Keratinocyte (primary cell): ENCODE measurements around the gene MVB12B. TPM values are rescaled to one million over a fixed set of nuclear protein-coding genes. Genes with fewer than 3 reads are reported as not detected.

Experiments
- DNase-seq: peaks from one replicate; pipeline ENCODE4 v3.0.0-alpha.2; 2011; ENCODE audit warnings: low read depth, missing footprints, low spot score
- FAIRE-seq: peaks from 2 replicates; lab custom pipeline; 2011; peaks lifted over from hg19 to GRCh38; lab: Jason Lieb, UNC
- H2AFZ ChIP-seq: 2 replicates; pipeline ENCODE4 v1.6.0; 2012; ENCODE audit warnings: low read length, control low read depth, inconsistent platforms; ENCODE audit not compliant: control insufficient read depth
- H3K27ac ChIP-seq: 2 replicates; pipeline ENCODE4 v1.5.1; 2011; ENCODE audit warnings: low read length; ENCODE audit not compliant: control insufficient read depth, insufficient read depth
- H3K27me3 ChIP-seq: 3 replicates; pipeline ENCODE4 v1.6.0; 2011; ENCODE audit warnings: low read length; ENCODE audit not compliant: control insufficient read depth, insufficient read depth; ENCODE audit errors: extremely low read depth
- H3K36me3 ChIP-seq, 2 experiments: 2 replicates in 1 of 2; 3 replicates in 1 of 2; pipeline ENCODE4 v1.5.1; 2011; ENCODE audit warnings: low read length in 2 of 2, mild to moderate bottlenecking in 1 of 2; ENCODE audit not compliant: control insufficient read depth in 2 of 2, insufficient read depth in 2 of 2; ENCODE audit errors: extremely low read depth in 1 of 2
- H3K4me1 ChIP-seq: 3 replicates; pipeline ENCODE4 v1.5.1; 2011; ENCODE audit warnings: low read length; ENCODE audit not compliant: control insufficient read depth, insufficient read depth; ENCODE audit errors: extremely low read depth
- H3K4me2 ChIP-seq: 3 replicates; pipeline ENCODE4 v1.6.0; 2011; ENCODE audit warnings: low read depth, low read length; ENCODE audit not compliant: control insufficient read depth, insufficient read depth; ENCODE audit errors: extremely low read depth
- H3K4me3 ChIP-seq, 3 experiments: fragments of 200-600 bp in 1 of 3; sonication (generic) in 1 of 3; 2 replicates in 2 of 3; 3 replicates in 1 of 3; pipeline ENCODE4 v1.5.1; 2011 to 2016; ENCODE audit warnings: low read length in 3 of 3, mild to moderate bottlenecking in 3 of 3, control low read depth in 2 of 3, inconsistent platforms in 1 of 3, low read depth in 1 of 3, mixed read lengths in 1 of 3, mixed run types in 1 of 3, moderate library complexity in 1 of 3; ENCODE audit not compliant: control insufficient read depth in 2 of 3, insufficient read depth in 2 of 3; ENCODE audit errors: extremely low read depth in 1 of 3
- H3K79me2 ChIP-seq: 2 replicates; pipeline ENCODE4 v1.6.0; 2012; ENCODE audit warnings: low read length; ENCODE audit not compliant: control insufficient read depth, insufficient read depth
- H3K9ac ChIP-seq: 3 replicates; pipeline ENCODE4 v1.6.0; 2011; ENCODE audit warnings: low read length; ENCODE audit not compliant: control insufficient read depth, insufficient read depth; ENCODE audit errors: extremely low read depth
- H3K9me1 ChIP-seq: 3 replicates; pipeline ENCODE4 v1.6.0; 2011; ENCODE audit warnings: low read length; ENCODE audit not compliant: control insufficient read depth, insufficient read depth; ENCODE audit errors: extremely low read depth
- H3K9me3 ChIP-seq: 2 replicates; pipeline ENCODE4 v1.5.1; 2012; ENCODE audit warnings: low read depth, low read length; ENCODE audit not compliant: control insufficient read depth
- H4K20me1 ChIP-seq: 3 replicates; pipeline ENCODE4 v1.6.0; 2011; ENCODE audit warnings: low read length; ENCODE audit not compliant: control insufficient read depth, insufficient read depth; ENCODE audit errors: extremely low read depth
- CTCF ChIP-seq, 3 experiments: IDR thresholded peaks in 1 of 3; conservative IDR thresholded peaks in 1 of 3; optimal IDR thresholded peaks in 1 of 3; 2 replicates in 2 of 3; 3 replicates in 1 of 3; pipeline versions ENCODE3 to v1.5.1; 2011; ENCODE audit warnings: low read length in 3 of 3, mild to moderate bottlenecking in 3 of 3, moderate library complexity in 2 of 3, control low read depth in 1 of 3, inconsistent platforms in 1 of 3; ENCODE audit not compliant: insufficient read depth in 2 of 3; ENCODE audit errors: extremely low read depth in 1 of 3
- EZH2 ChIP-seq: IDR thresholded peaks from one replicate; pipeline ENCODE4 v1.6.1; 2012; ENCODE audit warnings: inconsistent platforms, mild to moderate bottlenecking, low read length, moderate library complexity
- dilution Hi-C: fragments of 300-500 bp; cut with MboI; formaldehyde crosslinking; loops from one replicate; pipeline ENCODE4 v1.7.0; 2020; ENCODE audit warnings: low sequenced_read_pairs; ENCODE audit not compliant: extremely low pct_ligation_motif_present
- polyA plus RNA-seq, 5 experiments: library from polyadenylated mRNA; depleted of rRNA in 3 of 5; stranded (reverse) in 3 of 5; stranded (forward) in 1 of 5; unstranded in 1 of 5; fragments of >200 nt; gene quantifications; 1 replicate in 1 of 5; 2 replicates in 3 of 5; 3 replicates in 1 of 5; pipeline versions ENCODE4 v1.2.1 to v1.2.3, GENCODE V29; 2011 to 2012; ENCODE audit warnings: missing spikeins in 2 of 5, low read depth in 1 of 5, low replicate concordance in 1 of 5

The MVB12B gene
- polyA plus RNA-seq, 1 donor (not counting 4 experiments of a cell fraction or from before 2014, with no cell fraction given), result 1.2 TPM

- Histone ChIP-seq H3K9me3 (no peaks in the 10 kb centered on the region), H2AFZ (no peak overlapping the region), H3K27me3 (no peaks in the 10 kb centered on the region), H3K4me3 (no peak overlapping the region), H3K4me1 (peaks cover 7% of the 10 kb centered on the region), H3K27ac (no peak overlapping the region), H3K9ac (no peak overlapping the region), H3K9me1 (no peaks in the 10 kb centered on the region), H3K79me2 (no peaks in the 10 kb centered on the region), H4K20me1 (no peaks in the 10 kb centered on the region), H3K36me3 (no peaks in the 10 kb centered on the region), H3K4me2 (no peak overlapping the region)
- no peak for DNase-seq
- no peak for FAIRE-seq
- TF ChIP-seq EZH2 (no peak), CTCF (optimal IDR thresholded peaks at IDR 0.05 in 1 of 3, IDR thresholded peaks at IDR 0.05 in 1 of 3, conservative IDR thresholded peaks at IDR 0.05 in 1 of 3; ENCODE audit: extremely low read depth in 1 of 3, insufficient read depth in 2 of 3, low read length in 3 of 3) (no peak)
- dilution Hi-C loops, result no loop called here
Measured at GRCh38 chr9:126496181-126496576, 169.6 kb downstream of the MVB12B start.

GRCh38 chr9:126496781-126497659 lies 170.4 kb downstream of the MVB12B start:
- Histone ChIP-seq H3K27ac (no peak overlapping the region), H3K9ac (no peak overlapping the region), H3K4me1 (peaks cover 8% of the 10 kb centered on the region), H3K36me3 (no peaks in the 10 kb centered on the region), H3K9me3 (no peaks in the 10 kb centered on the region), H4K20me1 (no peaks in the 10 kb centered on the region), H3K27me3 (no peaks in the 10 kb centered on the region), H3K4me2 (no peak overlapping the region), H3K9me1 (no peaks in the 10 kb centered on the region), H3K79me2 (no peaks in the 10 kb centered on the region), H3K4me3 (no peak overlapping the region), H2AFZ (no peak overlapping the region)
- DNase-seq (no peak), FAIRE-seq (no peak)
- no peak for TF ChIP-seq EZH2
- no peak for TF ChIP-seq CTCF (optimal IDR thresholded peaks at IDR 0.05 in 1 of 3, IDR thresholded peaks at IDR 0.05 in 1 of 3, conservative IDR thresholded peaks at IDR 0.05 in 1 of 3; ENCODE audit: extremely low read depth in 1 of 3, insufficient read depth in 2 of 3, low read length in 3 of 3)
- dilution Hi-C loops, result no loop called here
